ENCODE results near the gene TENM4.
"Not testable (repeated sequence)": the region's sequence is repeated elsewhere in the genome, so short reads cannot be mapped to it uniquely, and the experiment has no call there.

GRCh38 chr11:78827291-78827690 lies 613.5 kb downstream of the TENM4 start:
- not testable (repeated sequence) for TF ChIP-seq EZH2 (IDR thresholded peaks at IDR 0.05; ENCODE audit: borderline replicate concordance, low read depth, low read length, severe bottlenecking)
- TF ChIP-seq, protein P1, sequence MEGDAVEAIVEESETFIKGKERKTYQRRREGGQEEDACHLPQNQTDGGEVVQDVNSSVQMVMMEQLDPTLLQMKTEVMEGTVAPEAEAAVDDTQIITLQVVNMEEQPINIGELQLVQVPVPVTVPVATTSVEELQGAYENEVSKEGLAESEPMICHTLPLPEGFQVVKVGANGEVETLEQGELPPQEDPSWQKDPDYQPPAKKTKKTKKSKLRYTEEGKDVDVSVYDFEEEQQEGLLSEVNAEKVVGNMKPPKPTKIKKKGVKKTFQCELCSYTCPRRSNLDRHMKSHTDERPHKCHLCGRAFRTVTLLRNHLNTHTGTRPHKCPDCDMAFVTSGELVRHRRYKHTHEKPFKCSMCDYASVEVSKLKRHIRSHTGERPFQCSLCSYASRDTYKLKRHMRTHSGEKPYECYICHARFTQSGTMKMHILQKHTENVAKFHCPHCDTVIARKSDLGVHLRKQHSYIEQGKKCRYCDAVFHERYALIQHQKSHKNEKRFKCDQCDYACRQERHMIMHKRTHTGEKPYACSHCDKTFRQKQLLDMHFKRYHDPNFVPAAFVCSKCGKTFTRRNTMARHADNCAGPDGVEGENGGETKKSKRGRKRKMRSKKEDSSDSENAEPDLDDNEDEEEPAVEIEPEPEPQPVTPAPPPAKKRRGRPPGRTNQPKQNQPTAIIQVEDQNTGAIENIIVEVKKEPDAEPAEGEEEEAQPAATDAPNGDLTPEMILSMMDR (IDR thresholded peaks at IDR 0.05; ENCODE audit: borderline replicate concordance, extremely low read depth, low read length, poor library complexity, severe bottlenecking), result not testable (repeated sequence)

All from DND-41 (cell line).